GM21723 (cell line): ENCODE results near the gene FNIP2.
"Not testable (repeated sequence)": the region's sequence is repeated elsewhere in the genome, so short reads cannot be mapped to it uniquely, and the experiment has no call there.

Source experiments
- ATAC-seq: cut with Tn5 transposase; IDR thresholded peaks from one replicate; pipeline ENCODE4 v1.9.1; 2021; ENCODE audit warnings: mild to moderate bottlenecking, moderate library complexity; ENCODE audit not compliant: unreplicated experiment

The FNIP2 gene

GRCh38 chr4:158946825-158947224, 178.0 kb downstream of the FNIP2 start:
- ATAC-seq: no peak

- ATAC-seq: no peak
Observed at GRCh38 chr4:158948071-158948470, 179.2 kb downstream of the FNIP2 start.

GRCh38 chr4:158949099-158949498, 180.3 kb downstream of the FNIP2 start:
- ATAC-seq: peak; percentile 56

GRCh38 chr4:158952221-158952774, 183.5 kb downstream of the FNIP2 start:
- ATAC-seq: not testable (repeated sequence)

GRCh38 chr4:158956345-158956744, 187.5 kb downstream of the FNIP2 start:
- ATAC-seq: not testable (repeated sequence)

GRCh38 chr4:158956918-158957317, 188.1 kb downstream of the FNIP2 start:
- not testable (repeated sequence) for ATAC-seq
